Measurements from ENCODE around the gene THAP4. TPM values are rescaled to one million over a fixed set of nuclear protein-coding genes. Genes with fewer than 3 reads are reported as not detected.

THAP4 gene
- total RNA-seq, 1 experiment from 2014 or later, result 94.8 TPM

DNA sequence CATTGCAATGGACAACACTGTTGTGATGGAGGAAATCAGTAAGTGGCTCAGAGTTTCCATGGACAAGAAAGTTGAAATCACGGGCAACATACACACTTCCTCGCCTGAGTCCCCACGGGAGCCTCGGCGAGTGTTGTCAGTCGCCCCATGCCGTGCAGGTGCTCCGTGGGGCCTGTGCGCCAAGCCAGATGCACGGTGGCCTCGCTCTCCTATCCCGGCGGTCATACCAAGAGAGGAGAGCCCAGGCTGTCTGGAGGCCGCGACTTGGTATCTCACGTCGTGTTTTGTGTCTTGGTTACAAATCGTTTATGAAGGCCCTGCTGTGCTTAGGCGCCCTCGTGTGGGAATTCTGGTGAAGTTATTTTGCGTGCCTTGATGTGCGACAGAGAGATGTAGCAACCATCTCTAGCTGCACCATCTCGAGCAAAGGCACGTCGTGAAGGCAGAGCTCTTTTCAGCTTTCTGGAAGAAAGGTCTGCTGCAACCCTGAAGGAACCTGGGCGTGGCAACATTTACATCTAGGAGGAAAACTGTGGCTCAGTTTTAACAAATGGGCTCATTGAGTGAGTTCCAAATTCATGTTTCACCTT is 22.3 kb upstream of the THAP4 start:
- H2AFZ ChIP-seq, result no peak overlapping the region
- DNase-seq, result peak in 1 of 2 experiments; percentile 50
- H3F3A ChIP-seq (ENCODE audit: insufficient read depth, low read depth), result peaks cover 5% of the 10 kb centered on the region; the same call in 1 of the 2 replicates
- no peaks in the 10 kb centered on the region for H3K9me3 ChIP-seq (ENCODE audit: insufficient read depth, low read depth)
- POLR2A ChIA-PET (ENCODE audit: unreplicated experiment), result interaction anchor here (0.5 to 0.6 kb wide), 2 partner anchors 11 to 215 kb away, joined by 4 to 17 read pairs; no protein-coding TSS in a partner anchor
- H3K4me3 ChIP-seq, result no peak overlapping the region
- no peaks in the 10 kb centered on the region for H3K27me3 ChIP-seq (ENCODE audit: insufficient read depth, low read depth)
- BruUV-seq (replicated peaks), result no TSS peak
- H3K27ac ChIP-seq, result no peak overlapping the region
- H3K4me2 ChIP-seq, result no peak overlapping the region
- H3K4me1 ChIP-seq (replicated peaks; ENCODE audit: insufficient read depth), result no peaks in the 10 kb centered on the region
- no peaks in the 10 kb centered on the region for H3K79me2 ChIP-seq (ENCODE audit: low read depth)
- CTCF ChIA-PET, result interaction anchor here (0.6 kb wide), 1 partner anchor 15 kb away, joined by 6 read pairs; no protein-coding TSS in a partner anchor
- H3K36me3 ChIP-seq (ENCODE audit: low read depth), result peaks cover 11% of the 10 kb centered on the region; the same call in 1 of the 2 replicates
- peaks cover 20% of the 10 kb centered on the region; the same call in 1 of the 2 replicates for H4K20me1 ChIP-seq (ENCODE audit: insufficient read depth)
- no peak for TF ChIP-seq EZH2 (IDR thresholded peaks at IDR 0.05; ENCODE audit: low read depth)
- TF ChIP-seq, protein P1, sequence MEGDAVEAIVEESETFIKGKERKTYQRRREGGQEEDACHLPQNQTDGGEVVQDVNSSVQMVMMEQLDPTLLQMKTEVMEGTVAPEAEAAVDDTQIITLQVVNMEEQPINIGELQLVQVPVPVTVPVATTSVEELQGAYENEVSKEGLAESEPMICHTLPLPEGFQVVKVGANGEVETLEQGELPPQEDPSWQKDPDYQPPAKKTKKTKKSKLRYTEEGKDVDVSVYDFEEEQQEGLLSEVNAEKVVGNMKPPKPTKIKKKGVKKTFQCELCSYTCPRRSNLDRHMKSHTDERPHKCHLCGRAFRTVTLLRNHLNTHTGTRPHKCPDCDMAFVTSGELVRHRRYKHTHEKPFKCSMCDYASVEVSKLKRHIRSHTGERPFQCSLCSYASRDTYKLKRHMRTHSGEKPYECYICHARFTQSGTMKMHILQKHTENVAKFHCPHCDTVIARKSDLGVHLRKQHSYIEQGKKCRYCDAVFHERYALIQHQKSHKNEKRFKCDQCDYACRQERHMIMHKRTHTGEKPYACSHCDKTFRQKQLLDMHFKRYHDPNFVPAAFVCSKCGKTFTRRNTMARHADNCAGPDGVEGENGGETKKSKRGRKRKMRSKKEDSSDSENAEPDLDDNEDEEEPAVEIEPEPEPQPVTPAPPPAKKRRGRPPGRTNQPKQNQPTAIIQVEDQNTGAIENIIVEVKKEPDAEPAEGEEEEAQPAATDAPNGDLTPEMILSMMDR (conservative IDR thresholded peaks at IDR 0.05), result peak; percentile 67
- no peaks in the 10 kb centered on the region for H3K9me2 ChIP-seq (ENCODE audit: insufficient read depth)
- intact Hi-C loops (cut with micrococcal nuclease; ENCODE audit: unreplicated experiment), result loop anchor here (1.0 to 2.0 kb wide), 2 partner anchors 110 to 808 kb away; no protein-coding TSS in a partner anchor

DNA sequence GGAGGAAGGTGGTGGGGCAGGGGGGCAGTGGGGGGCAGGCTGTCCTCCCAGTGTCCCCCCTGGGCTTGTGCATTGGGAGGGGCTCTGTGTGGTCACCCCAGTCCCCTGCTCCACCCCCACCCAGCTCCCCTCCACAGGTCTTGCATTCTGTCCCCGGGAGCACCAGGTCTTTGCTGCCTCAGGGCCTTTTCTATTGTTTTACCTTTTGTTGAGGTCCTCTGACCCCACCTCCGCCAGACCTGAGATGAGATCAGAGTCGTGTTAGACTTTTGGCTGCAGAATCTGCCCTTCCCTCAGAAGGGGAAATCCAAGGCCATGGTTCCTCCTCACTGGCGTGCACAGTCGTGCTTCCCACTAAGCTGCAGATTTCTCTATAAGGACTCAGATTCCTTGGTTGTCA is 21.3 kb upstream of the THAP4 start:
- ChIA-PET POLR2A (ENCODE audit: unreplicated experiment) (no interaction called here), CTCF (interaction anchor here (0.7 kb wide), 1 partner anchor 215 kb away, joined by 4 read pairs; no protein-coding TSS in a partner anchor)
- H4K20me1 ChIP-seq (ENCODE audit: insufficient read depth), result peaks cover 20% of the 10 kb centered on the region; the same call in 1 of the 2 replicates
- no peak overlapping the region for H3K4me3 ChIP-seq
- peaks cover 5% of the 10 kb centered on the region; the same call in 1 of the 2 replicates for H3F3A ChIP-seq (ENCODE audit: insufficient read depth, low read depth)
- no peaks in the 10 kb centered on the region for H3K79me2 ChIP-seq (ENCODE audit: low read depth)
- no peaks in the 10 kb centered on the region for H3K4me1 ChIP-seq (replicated peaks; ENCODE audit: insufficient read depth)
- H3K27ac ChIP-seq, result no peak overlapping the region
- TF ChIP-seq EZH2 (IDR thresholded peaks at IDR 0.05; ENCODE audit: low read depth), result no peak
- TF ChIP-seq, protein P1 (conservative IDR thresholded peaks at IDR 0.05), result no peak
- H2AFZ ChIP-seq, result no peak overlapping the region
- no peak for DNase-seq
- BruUV-seq (replicated peaks), result no TSS peak
- no peaks in the 10 kb centered on the region for H3K9me2 ChIP-seq (ENCODE audit: insufficient read depth)
- intact Hi-C loops (cut with micrococcal nuclease; ENCODE audit: unreplicated experiment), result loop anchor here (2.0 kb wide), 1 partner anchor 807 kb away; no protein-coding TSS in a partner anchor
- no peaks in the 10 kb centered on the region for H3K9me3 ChIP-seq (ENCODE audit: insufficient read depth, low read depth)
- peaks cover 11% of the 10 kb centered on the region; the same call in 1 of the 2 replicates for H3K36me3 ChIP-seq (ENCODE audit: low read depth)
- no peak overlapping the region for H3K4me2 ChIP-seq
- no peaks in the 10 kb centered on the region for H3K27me3 ChIP-seq (ENCODE audit: insufficient read depth, low read depth)

DNA sequence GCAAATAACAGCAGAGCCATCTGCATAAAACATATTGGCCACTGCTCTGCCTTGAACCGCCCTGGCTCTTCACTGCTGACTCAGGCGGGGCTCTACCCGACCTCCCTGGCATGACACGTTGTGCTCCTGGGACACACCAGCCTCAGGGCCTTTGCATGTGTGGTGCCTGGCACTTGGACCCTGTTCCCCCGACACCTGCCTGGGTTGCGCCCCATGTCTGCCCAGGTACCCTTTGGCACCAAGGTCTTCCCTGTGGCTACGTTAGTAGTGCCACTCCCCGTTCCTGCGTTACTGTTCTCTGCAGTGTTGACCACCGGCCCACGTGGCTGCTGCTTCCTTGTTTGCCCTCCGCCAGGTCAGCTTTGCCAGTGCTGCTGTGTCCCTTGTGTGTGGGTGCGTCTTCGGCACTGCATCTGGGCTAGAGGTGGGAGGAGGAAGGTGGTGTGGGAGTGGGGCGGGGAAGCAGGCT is 20.9 kb upstream of the THAP4 start:
- H3K27ac ChIP-seq, result no peak overlapping the region
- peaks cover 24% of the 10 kb centered on the region for H4K20me1 ChIP-seq (ENCODE audit: insufficient read depth)
- ChIA-PET POLR2A (ENCODE audit: unreplicated experiment) (no interaction called here), CTCF (no interaction called here)
- peaks cover 11% of the 10 kb centered on the region; the same call in 1 of the 2 replicates for H3K36me3 ChIP-seq (ENCODE audit: low read depth)
- H3K9me3 ChIP-seq (ENCODE audit: insufficient read depth, low read depth), result no peaks in the 10 kb centered on the region
- no peaks in the 10 kb centered on the region for H3K27me3 ChIP-seq (ENCODE audit: insufficient read depth, low read depth)
- no peak overlapping the region for H2AFZ ChIP-seq
- no peak for DNase-seq
- no peaks in the 10 kb centered on the region for H3K4me1 ChIP-seq (replicated peaks; ENCODE audit: insufficient read depth)
- H3K79me2 ChIP-seq (ENCODE audit: low read depth), result no peaks in the 10 kb centered on the region
- H3F3A ChIP-seq (ENCODE audit: insufficient read depth, low read depth), result peaks cover 5% of the 10 kb centered on the region; the same call in 1 of the 2 replicates
- H3K4me3 ChIP-seq, result no peak overlapping the region
- intact Hi-C loops (cut with micrococcal nuclease; ENCODE audit: unreplicated experiment), result loop anchor here (2.0 kb wide), 1 partner anchor 807 kb away; no protein-coding TSS in a partner anchor
- no peak overlapping the region for H3K4me2 ChIP-seq
- no peaks in the 10 kb centered on the region for H3K9me2 ChIP-seq (ENCODE audit: insufficient read depth)
- TF ChIP-seq, protein P1 (conservative IDR thresholded peaks at IDR 0.05), result no peak
- TF ChIP-seq EZH2 (IDR thresholded peaks at IDR 0.05; ENCODE audit: low read depth), result no peak
- BruUV-seq (replicated peaks), result no TSS peak

Measured in PC-9 (cell line).